Activated naive CD8-positive, alpha-beta T cell (primary cell): ENCODE data around the gene PGP.

ENCODE experiments used
- H3K27ac Mint-ChIP-seq: one replicate; pipeline ENCODE4 v1.8.0; 2021; ENCODE audit warnings: mixed read lengths
- H3K27me3 Mint-ChIP-seq: one replicate; pipeline ENCODE4 v1.8.0; 2021; ENCODE audit warnings: mixed read lengths
- H3K36me3 Mint-ChIP-seq: one replicate; pipeline ENCODE4 v1.8.0; 2021; ENCODE audit warnings: mixed read lengths
- H3K4me1 Mint-ChIP-seq: one replicate; pipeline ENCODE4 v1.8.0; 2021; ENCODE audit warnings: low read depth, mixed read lengths
- H3K4me3 Mint-ChIP-seq: one replicate; pipeline ENCODE4 v1.8.0; 2021; ENCODE audit warnings: mild to moderate bottlenecking, mixed read lengths
- H3K9me3 Mint-ChIP-seq: one replicate; pipeline ENCODE4 v1.8.0; 2021; ENCODE audit warnings: low read depth, mixed read lengths

PGP gene

GRCh38 chr16:2178321-2179106, 36.1 kb downstream of the PGP start:
- H3K9me3 Mint-ChIP-seq, result no peaks in the 10 kb centered on the region
- no peaks in the 10 kb centered on the region for H3K4me1 Mint-ChIP-seq
- no peaks in the 10 kb centered on the region for H3K36me3 Mint-ChIP-seq
- H3K27me3 Mint-ChIP-seq, result no peaks in the 10 kb centered on the region
- no peak overlapping the region for H3K27ac Mint-ChIP-seq
- H3K4me3 Mint-ChIP-seq, result no peak overlapping the region

DNA sequence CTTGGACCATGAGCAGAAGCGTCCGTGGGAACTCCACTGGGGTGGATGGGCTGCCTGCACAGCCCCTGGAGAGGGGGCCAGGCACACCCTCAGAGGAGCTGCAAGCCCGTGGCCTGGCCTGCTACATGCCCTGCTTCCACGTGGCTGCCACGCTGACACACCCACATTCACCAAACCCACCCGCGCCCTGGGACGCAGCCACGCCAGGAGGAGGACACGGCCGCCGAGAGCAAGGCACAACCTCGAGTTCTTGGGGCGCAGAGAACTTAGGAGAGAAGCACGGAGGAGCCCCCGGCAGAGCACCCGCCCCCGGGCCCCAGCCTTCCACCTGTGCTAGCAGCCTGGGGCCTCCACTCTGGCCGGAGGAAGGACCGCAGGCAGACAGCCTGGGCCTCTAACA, 37.1 kb downstream of the PGP start:
- H3K27ac Mint-ChIP-seq, result no peak overlapping the region
- no peaks in the 10 kb centered on the region for H3K36me3 Mint-ChIP-seq
- no peaks in the 10 kb centered on the region for H3K9me3 Mint-ChIP-seq
- no peaks in the 10 kb centered on the region for H3K27me3 Mint-ChIP-seq
- H3K4me3 Mint-ChIP-seq, result no peak overlapping the region
- H3K4me1 Mint-ChIP-seq, result no peaks in the 10 kb centered on the region

GRCh38 chr16:2177101-2177500, 37.5 kb downstream of the PGP start:
- H3K36me3 Mint-ChIP-seq, result no peaks in the 10 kb centered on the region
- H3K4me3 Mint-ChIP-seq, result no peak overlapping the region
- no peaks in the 10 kb centered on the region for H3K9me3 Mint-ChIP-seq
- no peak overlapping the region for H3K27ac Mint-ChIP-seq
- no peaks in the 10 kb centered on the region for H3K4me1 Mint-ChIP-seq
- H3K27me3 Mint-ChIP-seq, result no peaks in the 10 kb centered on the region

- no peaks in the 10 kb centered on the region for H3K9me3 Mint-ChIP-seq
These were observed 38.6 kb downstream of the PGP start for GRCh38 chr16:2176047-2176446.

GRCh38 chr16:2175454-2175853, 39.2 kb downstream of the PGP start:
- Mint-ChIP-seq H3K27ac (no peak overlapping the region), H3K4me1 (no peaks in the 10 kb centered on the region), H3K9me3 (no peaks in the 10 kb centered on the region), H3K27me3 (no peaks in the 10 kb centered on the region), H3K36me3 (no peaks in the 10 kb centered on the region), H3K4me3 (no peak overlapping the region)

More at GRCh38 chr16:2176047-2176446, 38.6 kb downstream of the PGP start:
- no peak overlapping the region for H3K4me3 Mint-ChIP-seq
- no peaks in the 10 kb centered on the region for H3K27me3 Mint-ChIP-seq
- H3K4me1 Mint-ChIP-seq, result no peaks in the 10 kb centered on the region
- H3K36me3 Mint-ChIP-seq, result no peaks in the 10 kb centered on the region
- H3K27ac Mint-ChIP-seq, result no peak overlapping the region

DNA sequence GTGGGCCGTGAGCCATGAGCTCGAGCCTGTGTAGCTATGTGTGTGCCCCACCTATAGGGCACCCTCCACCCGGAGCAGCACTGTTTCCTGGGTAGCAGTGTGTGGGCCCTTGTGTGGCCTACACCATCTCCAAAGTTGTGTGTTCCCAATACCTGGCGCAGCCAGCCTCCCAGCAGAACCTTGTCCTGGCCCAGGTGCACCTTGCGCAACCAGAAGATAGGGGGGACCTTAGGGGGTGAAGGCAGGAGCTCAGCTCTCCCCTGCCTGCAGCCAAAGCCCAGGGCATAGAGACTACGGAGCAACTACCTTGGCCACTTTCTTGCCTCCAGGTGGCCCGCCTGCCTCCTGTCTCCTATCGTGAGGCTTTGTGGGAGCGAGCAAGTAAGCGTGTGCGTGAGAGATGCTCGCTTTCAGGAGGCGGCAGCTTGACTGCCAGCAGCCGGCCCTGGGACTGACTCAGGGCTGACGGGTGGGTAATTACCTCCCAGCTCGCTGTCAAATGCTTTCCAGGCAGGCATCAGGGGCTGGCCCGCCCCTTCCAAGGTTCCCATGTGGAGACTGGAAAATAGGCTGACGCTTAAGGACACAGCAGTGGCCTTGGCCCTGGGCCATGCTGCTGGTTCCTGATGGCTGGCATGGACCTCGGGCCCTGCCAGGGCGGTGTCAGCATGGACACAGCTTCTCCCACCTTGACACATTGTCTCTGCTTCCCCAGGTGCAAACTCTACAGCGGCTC, 40.1 kb downstream of the PGP start:
- no peaks in the 10 kb centered on the region for H3K27me3 Mint-ChIP-seq
- no peaks in the 10 kb centered on the region for H3K36me3 Mint-ChIP-seq
- no peak overlapping the region for H3K27ac Mint-ChIP-seq
- H3K4me3 Mint-ChIP-seq, result no peak overlapping the region
- no peaks in the 10 kb centered on the region for H3K9me3 Mint-ChIP-seq
- H3K4me1 Mint-ChIP-seq, result no peaks in the 10 kb centered on the region

DNA sequence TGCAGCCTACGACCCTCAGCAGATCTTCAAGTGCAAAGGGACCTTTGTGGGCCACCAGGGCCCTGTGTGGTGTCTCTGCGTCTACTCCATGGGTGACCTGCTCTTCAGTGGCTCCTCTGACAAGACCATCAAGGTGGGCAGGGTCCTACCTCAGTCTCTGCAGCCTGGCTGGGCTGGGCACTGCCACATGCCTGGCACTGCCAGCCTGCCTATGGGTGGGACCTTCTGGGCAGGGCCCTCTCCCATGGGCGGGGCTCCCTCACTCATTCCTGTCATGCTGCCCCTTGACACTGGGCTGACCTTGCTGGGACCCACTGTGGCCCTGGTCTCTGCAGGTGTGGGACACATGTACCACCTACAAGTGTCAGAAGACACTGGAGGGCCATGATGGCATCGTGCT, 40.7 kb downstream of the PGP start:
- Mint-ChIP-seq H3K27ac (no peak overlapping the region), H3K27me3 (no peaks in the 10 kb centered on the region), H3K36me3 (no peaks in the 10 kb centered on the region), H3K4me3 (no peak overlapping the region), H3K9me3 (no peaks in the 10 kb centered on the region), H3K4me1 (no peaks in the 10 kb centered on the region)

- Mint-ChIP-seq H3K4me3 (no peak overlapping the region), H3K36me3 (no peaks in the 10 kb centered on the region)
These were observed 41.3 kb downstream of the PGP start for GRCh38 chr16:2173366-2173765.

GRCh38 chr16:2172688-2173335, 41.8 kb downstream of the PGP start:
- H3K27me3 Mint-ChIP-seq, result no peaks in the 10 kb centered on the region
- H3K4me3 Mint-ChIP-seq, result no peak overlapping the region
- H3K36me3 Mint-ChIP-seq, result no peaks in the 10 kb centered on the region
- H3K4me1 Mint-ChIP-seq, result no peaks in the 10 kb centered on the region
- no peaks in the 10 kb centered on the region for H3K9me3 Mint-ChIP-seq
- no peak overlapping the region for H3K27ac Mint-ChIP-seq

More at GRCh38 chr16:2173366-2173765, 41.3 kb downstream of the PGP start:
- Mint-ChIP-seq H3K27ac (no peak overlapping the region), H3K9me3 (no peaks in the 10 kb centered on the region), H3K27me3 (no peaks in the 10 kb centered on the region), H3K4me1 (no peaks in the 10 kb centered on the region)

GRCh38 chr16:2171601-2172178, 43.0 kb downstream of the PGP start:
- Mint-ChIP-seq H3K9me3 (no peaks in the 10 kb centered on the region), H3K27ac (no peak overlapping the region), H3K4me1 (no peaks in the 10 kb centered on the region), H3K36me3 (no peaks in the 10 kb centered on the region), H3K27me3 (no peaks in the 10 kb centered on the region), H3K4me3 (no peak overlapping the region)

- Mint-ChIP-seq H3K4me3 (no peak overlapping the region), H3K27ac (no peak overlapping the region), H3K36me3 (no peaks in the 10 kb centered on the region), H3K4me1 (no peaks in the 10 kb centered on the region), H3K9me3 (no peaks in the 10 kb centered on the region), H3K27me3 (no peaks in the 10 kb centered on the region)
These were observed 43.8 kb downstream of the PGP start for GRCh38 chr16:2170587-2171435.

- Mint-ChIP-seq H3K27ac (no peak overlapping the region), H3K4me3 (no peak overlapping the region), H3K36me3 (no peaks in the 10 kb centered on the region), H3K9me3 (no peaks in the 10 kb centered on the region), H3K4me1 (no peaks in the 10 kb centered on the region), H3K27me3 (no peaks in the 10 kb centered on the region)
These were observed 44.6 kb downstream of the PGP start for GRCh38 chr16:2170080-2170479.

DNA sequence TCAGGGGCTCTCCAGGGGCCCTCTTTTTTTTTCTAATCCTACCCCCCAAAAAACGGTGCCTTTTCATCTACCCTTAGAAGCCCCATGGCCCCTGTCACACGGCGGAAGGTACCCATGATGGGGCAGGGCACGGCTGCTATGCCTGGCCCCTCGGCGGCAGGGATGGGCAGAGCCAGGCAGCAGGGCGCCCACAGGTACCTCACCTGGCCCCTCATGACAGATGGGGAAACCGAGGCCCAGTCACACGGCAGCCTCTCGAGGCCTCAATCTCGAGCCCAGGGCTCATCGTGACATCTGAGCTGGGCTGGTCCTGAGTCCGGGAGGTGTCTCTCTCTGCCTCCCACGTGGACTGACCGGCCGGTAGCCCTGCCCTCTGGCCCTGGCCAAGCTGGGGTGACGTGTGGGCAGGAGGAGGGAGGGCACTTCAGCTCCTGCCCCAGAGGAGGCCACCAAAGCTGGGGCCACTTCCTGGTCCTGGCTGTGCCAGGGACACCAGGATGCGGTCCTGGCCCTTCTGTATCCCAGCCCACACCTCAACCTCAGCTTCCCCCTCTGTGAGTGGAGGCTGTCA, 47.5 kb downstream of the PGP start:
- no peaks in the 10 kb centered on the region for H3K36me3 Mint-ChIP-seq
- no peak overlapping the region for H3K4me3 Mint-ChIP-seq
- H3K27ac Mint-ChIP-seq, result no peak overlapping the region
- no peaks in the 10 kb centered on the region for H3K9me3 Mint-ChIP-seq
- H3K4me1 Mint-ChIP-seq, result no peaks in the 10 kb centered on the region
- H3K27me3 Mint-ChIP-seq, result no peaks in the 10 kb centered on the region
